GM21526 (cell line): ENCODE results near the gene DDX50.
"Not testable (repeated sequence)": the region's sequence is repeated elsewhere in the genome, so short reads cannot be mapped to it uniquely, and the experiment has no call there.

Experiments used
- ATAC-seq: cut with Tn5 transposase; IDR thresholded peaks from one replicate; pipeline ENCODE4 v1.9.1; 2021; ENCODE audit warnings: moderate library complexity; ENCODE audit not compliant: unreplicated experiment, low FRiP score

DDX50 gene

GRCh38 chr10:68975936-68976473 lies 74.9 kb downstream of the DDX50 start:
- not testable (repeated sequence) for ATAC-seq

DNA sequence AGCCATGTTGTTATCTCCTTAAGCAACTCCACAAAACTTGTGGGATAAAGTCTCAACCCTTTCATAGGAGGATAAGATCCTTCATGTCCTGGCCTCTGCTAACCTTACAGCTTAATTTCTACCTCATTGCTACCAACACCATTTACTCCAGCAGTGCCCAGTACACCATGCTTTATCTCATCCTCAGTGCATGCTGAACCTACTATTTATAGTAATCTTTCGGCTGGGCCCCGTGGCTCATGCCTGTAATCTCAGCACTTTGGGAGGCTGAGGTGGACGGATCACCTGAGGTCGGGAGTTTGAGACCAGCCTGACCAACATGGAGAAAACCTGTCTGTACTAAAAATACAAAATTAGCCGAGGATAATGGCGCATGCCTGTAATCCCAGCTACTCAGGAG lies 78.6 kb downstream of the DDX50 start:
- ATAC-seq = not testable (repeated sequence)

DNA sequence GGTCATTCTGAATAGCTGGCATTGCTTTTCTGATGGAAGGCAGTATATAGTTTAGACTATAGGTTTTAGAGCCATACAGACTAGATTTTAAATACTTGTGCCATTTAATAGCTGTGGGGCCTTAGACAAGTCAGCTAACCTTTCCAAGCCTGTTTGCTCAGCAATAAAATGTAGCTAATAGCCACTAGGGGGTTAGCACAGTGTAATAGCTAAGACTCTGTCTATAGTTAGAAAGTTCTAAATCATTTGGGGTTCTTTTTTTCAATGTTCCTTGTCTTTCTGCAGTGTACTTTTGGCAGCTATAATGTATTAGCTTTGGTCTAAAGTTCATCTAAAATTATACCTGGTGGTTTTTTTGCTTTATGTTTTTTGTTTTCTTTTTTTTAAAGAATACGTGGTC lies 80.0 kb downstream of the DDX50 start:
- no peak for ATAC-seq

DNA sequence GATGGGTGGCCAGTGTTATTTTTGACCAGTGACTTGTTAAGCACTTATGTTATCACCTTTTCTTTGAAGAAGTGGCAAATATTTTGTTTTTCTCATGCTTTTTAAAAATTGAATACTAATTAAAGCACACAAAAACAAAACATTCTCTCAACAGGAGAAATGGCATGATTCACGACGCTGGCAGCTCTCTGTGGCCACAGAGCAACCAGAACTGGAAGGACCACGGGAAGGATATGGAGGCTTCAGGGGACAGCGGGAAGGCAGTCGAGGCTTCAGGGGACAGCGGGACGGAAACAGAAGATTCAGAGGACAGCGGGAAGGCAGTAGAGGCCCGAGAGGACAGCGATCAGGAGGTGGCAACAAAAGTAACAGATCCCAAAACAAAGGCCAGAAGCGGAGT lies 81.3 kb downstream of the DDX50 start:
- no peak for ATAC-seq

DNA sequence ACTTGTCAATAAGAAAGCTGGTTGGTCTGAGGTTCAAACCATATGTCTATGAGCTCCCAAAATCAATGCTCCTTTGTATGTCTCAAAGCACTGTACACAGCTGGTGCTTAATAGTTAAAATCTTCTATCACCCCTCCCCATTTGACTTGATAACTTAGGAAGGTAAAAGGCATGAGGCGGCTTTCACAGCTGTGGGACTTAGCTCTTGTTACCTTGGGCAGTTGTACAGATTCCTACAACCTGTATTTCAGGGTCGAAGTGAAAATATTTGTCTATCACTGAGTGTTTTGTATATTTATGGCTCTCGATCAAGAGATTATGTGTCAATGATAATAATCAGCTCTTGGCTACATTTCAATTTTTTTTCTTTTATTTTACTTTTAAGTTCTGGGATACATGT lies 86.5 kb downstream of the DDX50 start:
- no peak for ATAC-seq

DNA sequence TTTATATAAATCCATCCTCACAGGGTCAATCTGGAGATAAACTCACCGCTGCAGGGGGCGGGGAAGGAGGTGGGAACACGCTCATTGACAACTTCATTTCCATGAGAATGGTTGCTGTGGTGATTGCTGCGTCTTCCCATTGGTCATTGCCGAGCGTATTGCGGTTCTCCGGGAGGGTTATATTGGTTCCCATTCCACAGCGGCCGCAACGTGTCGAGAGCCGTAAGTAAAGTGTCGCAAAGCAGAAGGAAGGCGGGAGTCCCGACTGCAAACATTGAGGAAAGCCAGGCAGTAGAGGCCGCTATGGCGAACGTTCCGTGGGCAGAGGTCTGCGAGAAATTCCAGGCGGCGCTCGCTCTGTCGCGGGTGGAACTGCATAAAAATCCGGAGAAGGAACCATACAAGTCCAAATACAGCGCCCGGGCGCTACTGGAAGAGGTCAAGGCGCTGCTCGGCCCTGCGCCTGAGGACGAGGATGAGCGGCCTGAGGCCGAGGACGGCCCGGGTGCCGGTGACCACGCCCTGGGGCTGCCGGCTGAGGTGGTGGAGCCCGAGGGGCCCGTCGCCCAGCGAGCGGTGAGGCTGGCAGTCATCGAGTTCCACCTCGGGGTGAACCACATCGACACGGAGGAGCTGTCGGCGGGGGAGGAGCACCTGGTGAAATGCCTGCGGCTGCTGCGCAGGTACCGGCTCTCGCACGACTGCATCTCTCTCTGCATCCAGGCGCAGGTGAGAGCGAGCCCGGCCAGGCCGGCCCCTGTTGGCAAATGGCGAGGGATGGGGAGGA lies 87.6 kb downstream of the DDX50 start, which contains the start of gene KIFBP:
Gene KIFBP, plus strand, starts transcription at position 274 of the 787 bp plus-strand sequence. Its CDS starts 30 bp downstream, at position 304.
- peak; percentile 64 for ATAC-seq

GRCh38 chr10:68989317-68989990 lies 88.3 kb downstream of the DDX50 start:
- no peak for ATAC-seq

DNA sequence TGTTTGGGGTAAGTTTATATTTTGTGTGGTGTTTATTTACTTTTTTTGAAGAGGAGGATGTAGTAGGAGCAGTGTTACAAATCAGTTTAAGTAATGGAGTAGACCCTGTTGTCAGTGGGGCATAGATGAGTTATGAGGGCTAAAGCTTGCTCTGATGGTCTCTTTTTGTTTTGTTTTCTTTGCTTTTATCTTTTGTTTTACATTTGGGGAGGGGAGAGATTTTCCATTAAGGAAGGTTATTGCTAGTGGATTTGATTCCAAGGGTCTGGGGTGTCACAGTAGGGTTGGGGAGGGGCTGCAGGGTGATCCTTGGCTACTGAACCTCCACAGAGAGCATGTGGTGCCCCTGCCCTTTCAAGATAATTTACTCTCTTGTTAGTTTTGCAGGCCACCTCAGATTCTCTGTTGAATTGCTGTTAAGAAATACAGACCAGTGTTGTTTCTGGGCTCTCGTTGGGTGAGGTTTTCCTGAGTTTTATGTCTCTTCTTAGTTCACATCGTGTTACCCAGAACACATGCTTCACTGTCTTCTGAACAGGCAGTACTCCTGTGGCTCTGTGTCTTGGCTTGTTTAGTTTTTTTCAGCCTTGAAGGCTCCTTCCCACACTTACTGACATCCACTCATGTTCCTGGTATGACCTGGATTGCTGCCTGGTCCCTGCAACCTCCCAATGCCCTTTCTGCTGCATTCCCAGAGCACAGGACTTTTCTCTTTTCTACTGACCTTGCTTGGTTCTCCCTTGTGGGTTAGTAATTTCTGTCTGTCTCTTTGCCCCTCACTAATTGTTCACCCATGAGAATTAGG lies 91.7 kb downstream of the DDX50 start:
- ATAC-seq = no peak
